Measurements from ENCODE around the gene BGLAP.

BGLAP gene

GRCh38 chr1:156238248-156238647 is 3.7 kb upstream of the BGLAP start:
- Histone ChIP-seq H3K4me2 (ENCODE audit: low read depth, low read length) (no peak overlapping the region), H3K27ac (ENCODE audit: low read length) (no peak overlapping the region), H3K9me3 (replicated peaks; ENCODE audit: insufficient read depth, low read length) (no peaks in the 10 kb centered on the region), H3K36me3 (replicated peaks; ENCODE audit: insufficient read depth, low read length) (peaks cover 10% of the 10 kb centered on the region; the same call in 1 of the 2 replicates), H3K27me3 (replicated peaks; ENCODE audit: insufficient read depth, low read length) (no peaks in the 10 kb centered on the region), H3K4me1 (ENCODE audit: low read length) (no peaks in the 10 kb centered on the region), H3K9ac (ENCODE audit: low read length) (no peak overlapping the region), H3K79me2 (ENCODE audit: low read length) (no peaks in the 10 kb centered on the region), H3K9me2 (replicated peaks; ENCODE audit: insufficient read depth, low read length) (no peaks in the 10 kb centered on the region), H3F3A (ENCODE audit: insufficient read depth, low read length) (no peaks in the 10 kb centered on the region), H4K20me1 (ENCODE audit: insufficient read depth, low read length) (no peaks in the 10 kb centered on the region), H2AFZ (ENCODE audit: low read length) (no peak overlapping the region), H3K4me3 (ENCODE audit: low read length) (no peak overlapping the region)
- DNase-seq = no peak
- no peak for TF ChIP-seq EZH2 (optimal IDR thresholded peaks at IDR 0.05; ENCODE audit: low read depth, low read length)
- no peak for TF ChIP-seq EZH2phosphoT487 (IDR thresholded peaks at IDR 0.05; ENCODE audit: low read length)
- TF ChIP-seq CTCF (IDR thresholded peaks at IDR 0.05; ENCODE audit: low read length) = no peak

- Histone ChIP-seq H3K9me3 (replicated peaks; ENCODE audit: insufficient read depth, low read length) (no peaks in the 10 kb centered on the region), H3K27ac (ENCODE audit: low read length) (no peak overlapping the region), H3K36me3 (replicated peaks; ENCODE audit: insufficient read depth, low read length) (peaks cover 9% of the 10 kb centered on the region; the same call in 1 of the 2 replicates), H2AFZ (ENCODE audit: low read length) (no peak overlapping the region), H3K4me1 (ENCODE audit: low read length) (peaks cover 7% of the 10 kb centered on the region; the same call in 1 of the 2 replicates), H3K9me2 (replicated peaks; ENCODE audit: insufficient read depth, low read length) (no peaks in the 10 kb centered on the region), H3K27me3 (replicated peaks; ENCODE audit: insufficient read depth, low read length) (no peaks in the 10 kb centered on the region), H4K20me1 (ENCODE audit: insufficient read depth, low read length) (no peaks in the 10 kb centered on the region), H3K4me3 (ENCODE audit: low read length) (no peak overlapping the region), H3F3A (ENCODE audit: insufficient read depth, low read length) (peaks cover 2% of the 10 kb centered on the region; the same call in 1 of the 2 replicates), H3K79me2 (ENCODE audit: low read length) (no peaks in the 10 kb centered on the region), H3K9ac (ENCODE audit: low read length) (no peak overlapping the region), H3K4me2 (ENCODE audit: low read depth, low read length) (no peak overlapping the region)
- no peak for DNase-seq
- TF ChIP-seq CTCF (IDR thresholded peaks at IDR 0.05; ENCODE audit: low read length) (no peak), EZH2 (optimal IDR thresholded peaks at IDR 0.05; ENCODE audit: low read depth, low read length) (no peak), EZH2phosphoT487 (IDR thresholded peaks at IDR 0.05; ENCODE audit: low read length) (no peak)
Observed at GRCh38 chr1:156241311-156241811, 623 bp upstream of the BGLAP start.

GRCh38 chr1:156242738-156243137 is 754 bp downstream of the BGLAP start:
- no peak overlapping the region for H3K4me2 ChIP-seq (ENCODE audit: low read depth, low read length)

More at GRCh38 chr1:156242738-156243137, 754 bp downstream of the BGLAP start:
- TF ChIP-seq CTCF (IDR thresholded peaks at IDR 0.05; ENCODE audit: low read length) = no peak
- TF ChIP-seq EZH2 (optimal IDR thresholded peaks at IDR 0.05; ENCODE audit: low read depth, low read length) = no peak
- TF ChIP-seq EZH2phosphoT487 (IDR thresholded peaks at IDR 0.05; ENCODE audit: low read length) = no peak
- Histone ChIP-seq H3K79me2 (ENCODE audit: low read length) (no peaks in the 10 kb centered on the region), H3K9me3 (replicated peaks; ENCODE audit: insufficient read depth, low read length) (no peaks in the 10 kb centered on the region), H3K36me3 (replicated peaks; ENCODE audit: insufficient read depth, low read length) (0 out of 2 replicates have a peak, but pooled peaks cover 6% of the 10 kb centered on the region), H4K20me1 (ENCODE audit: insufficient read depth, low read length) (no peaks in the 10 kb centered on the region), H3K4me1 (ENCODE audit: low read length) (peaks cover 7% of the 10 kb centered on the region; the same call in 1 of the 2 replicates), H3K4me3 (ENCODE audit: low read length) (no peak overlapping the region), H3K9me2 (replicated peaks; ENCODE audit: insufficient read depth, low read length) (no peaks in the 10 kb centered on the region), H2AFZ (ENCODE audit: low read length) (no peak overlapping the region), H3K27me3 (replicated peaks; ENCODE audit: insufficient read depth, low read length) (no peaks in the 10 kb centered on the region), H3K9ac (ENCODE audit: low read length) (no peak overlapping the region), H3K27ac (ENCODE audit: low read length) (no peak overlapping the region), H3F3A (ENCODE audit: insufficient read depth, low read length) (peaks cover 14% of the 10 kb centered on the region; the same call in 1 of the 2 replicates)
- no peak for DNase-seq

All from MM.1S (cell line).